HG03457 (cell line): ENCODE data around the gene NANS.
"Not testable (repeated sequence)": the region's sequence is repeated elsewhere in the genome, so short reads cannot be mapped to it uniquely, and the experiment has no call there.

Experiments
- ATAC-seq: cut with Tn5 transposase; IDR thresholded peaks from one replicate; pipeline ENCODE4 v1.9.1; 2021; ENCODE audit warnings: moderate number of reproducible peaks; ENCODE audit not compliant: unreplicated experiment

The NANS gene, protein sequence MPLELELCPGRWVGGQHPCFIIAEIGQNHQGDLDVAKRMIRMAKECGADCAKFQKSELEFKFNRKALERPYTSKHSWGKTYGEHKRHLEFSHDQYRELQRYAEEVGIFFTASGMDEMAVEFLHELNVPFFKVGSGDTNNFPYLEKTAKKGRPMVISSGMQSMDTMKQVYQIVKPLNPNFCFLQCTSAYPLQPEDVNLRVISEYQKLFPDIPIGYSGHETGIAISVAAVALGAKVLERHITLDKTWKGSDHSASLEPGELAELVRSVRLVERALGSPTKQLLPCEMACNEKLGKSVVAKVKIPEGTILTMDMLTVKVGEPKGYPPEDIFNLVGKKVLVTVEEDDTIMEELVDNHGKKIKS

DNA sequence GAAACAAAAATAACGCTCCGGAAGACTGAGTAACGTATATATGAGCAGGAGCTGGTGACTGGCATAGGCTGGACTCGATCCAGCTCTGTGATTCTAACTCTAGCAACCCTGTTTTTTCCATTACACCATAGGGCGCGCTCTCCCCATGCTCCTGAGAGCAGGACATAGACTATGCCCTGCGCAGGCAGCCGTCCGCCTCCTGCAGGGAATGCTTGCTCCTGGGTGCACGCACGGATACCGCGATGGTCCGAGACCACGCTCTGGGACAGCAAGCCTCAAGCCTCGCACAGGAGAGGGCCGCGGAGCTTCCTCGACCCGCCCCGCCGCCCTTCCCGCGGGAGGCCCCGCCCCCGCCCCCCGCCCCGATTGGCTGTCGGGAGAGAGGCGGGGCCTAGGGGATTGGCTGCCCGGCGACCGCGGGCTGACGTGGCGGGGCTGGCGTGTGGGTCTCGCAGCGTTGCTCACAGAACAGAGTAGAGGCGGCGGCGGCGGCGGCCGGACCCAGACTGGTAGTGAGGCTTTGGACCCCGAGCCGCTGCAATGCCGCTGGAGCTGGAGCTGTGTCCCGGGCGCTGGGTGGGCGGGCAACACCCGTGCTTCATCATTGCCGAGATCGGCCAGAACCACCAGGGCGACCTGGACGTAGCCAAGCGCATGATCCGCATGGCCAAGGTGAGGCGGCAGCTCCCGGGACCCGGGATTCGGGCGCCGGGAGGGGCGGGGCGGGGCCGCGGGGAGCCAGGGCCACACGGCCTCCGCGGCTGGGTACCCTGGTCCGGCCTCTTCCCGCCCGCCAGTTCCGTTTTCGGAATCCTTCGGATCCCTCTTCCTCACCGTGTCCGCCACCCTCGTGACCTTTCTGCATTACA is at the start of gene NANS:
TSS of gene NANS (plus strand) at position 464 of the 869 bp plus-strand sequence. CDS start at position 541, 77 bp downstream.
- peak; percentile 93 for ATAC-seq

DNA sequence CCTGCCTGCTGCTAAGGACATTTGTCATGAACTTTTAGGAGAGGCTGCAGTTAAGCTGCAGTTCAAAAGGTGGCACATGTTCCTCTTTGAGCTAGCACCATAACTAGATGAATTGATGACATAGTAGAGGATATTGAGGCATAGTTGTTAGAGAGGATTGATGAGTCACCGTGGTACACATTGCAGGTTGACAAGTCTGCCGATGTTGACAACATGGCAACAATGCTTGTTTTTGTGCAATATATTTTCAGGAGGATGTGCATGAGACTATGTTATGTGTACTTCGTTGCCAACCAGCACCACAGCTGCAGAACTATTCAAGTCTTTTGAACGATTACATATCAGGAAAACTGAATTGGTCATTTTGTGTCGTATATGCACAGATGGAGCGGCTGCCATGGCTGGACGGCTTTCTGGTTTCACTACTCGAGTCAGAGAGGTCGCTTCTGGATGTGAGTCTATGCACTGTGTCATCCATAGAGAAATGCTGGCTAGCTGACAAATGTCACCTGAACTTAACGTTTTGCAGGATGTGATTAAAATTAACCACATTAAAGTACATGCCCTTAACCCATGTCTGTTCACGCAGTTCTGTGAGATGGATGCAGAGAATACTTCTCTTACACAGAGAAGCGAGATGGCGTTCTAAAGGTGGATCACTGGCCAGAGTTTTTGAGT is 49.1 kb upstream of the NANS start:
- ATAC-seq, result no peak

DNA sequence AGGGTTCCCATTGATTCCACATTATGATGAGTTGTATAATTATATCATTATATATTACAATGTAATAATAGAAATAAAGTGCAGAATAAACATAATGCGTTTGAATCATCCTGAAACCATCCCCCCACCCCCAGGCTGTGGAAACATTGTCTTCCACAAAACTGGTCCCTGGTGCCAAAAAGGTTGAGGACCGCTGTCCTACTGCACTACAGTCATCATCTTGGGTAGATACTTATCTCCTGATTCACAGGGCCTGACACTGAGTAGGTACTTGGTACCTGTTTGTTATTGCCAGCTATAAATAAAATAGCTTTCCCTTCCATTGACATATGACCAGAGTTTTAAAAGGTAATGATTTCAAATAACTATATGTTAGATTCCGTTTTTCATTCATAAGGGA is 47.8 kb upstream of the NANS start:
- ATAC-seq, result no peak

DNA sequence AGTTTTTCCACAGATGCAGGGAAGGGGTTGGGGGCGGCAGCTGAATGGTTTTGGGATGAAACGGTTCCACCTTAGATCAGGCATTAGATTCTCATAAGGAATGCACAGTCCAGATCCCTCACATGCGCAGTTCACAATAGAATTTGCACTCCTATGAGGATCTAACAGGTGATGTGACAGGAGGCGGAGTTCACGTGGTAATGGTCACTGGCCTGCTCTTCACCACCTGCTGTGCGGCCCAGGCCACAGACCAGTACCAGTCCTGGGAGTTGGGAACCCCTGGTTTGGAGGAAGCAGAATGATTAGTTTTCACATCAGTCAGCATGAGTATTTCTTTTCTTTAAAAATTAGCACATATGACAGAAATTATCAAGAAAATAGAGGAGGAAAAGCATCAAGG is 47.1 kb upstream of the NANS start:
- no peak for ATAC-seq

DNA sequence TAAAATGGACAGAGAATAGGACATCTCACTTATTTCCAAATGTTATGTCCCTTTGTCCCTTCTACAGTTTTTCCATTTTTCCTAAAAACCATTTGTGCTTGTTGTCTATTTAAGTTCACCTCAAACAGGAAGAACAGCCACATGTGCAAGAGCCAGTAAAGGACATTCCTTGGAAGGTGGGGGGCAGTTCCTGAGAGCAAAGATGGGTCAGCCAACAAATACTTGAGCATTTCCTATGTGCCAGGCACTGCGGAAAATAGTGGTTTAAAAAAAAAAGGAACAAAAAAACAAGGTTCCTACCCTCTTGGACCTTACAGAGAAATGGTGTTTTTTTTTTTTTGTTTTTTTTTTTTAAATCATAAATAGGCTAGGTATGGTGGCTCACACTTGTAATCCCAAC is 46.6 kb upstream of the NANS start:
- no peak for ATAC-seq

- ATAC-seq, result no peak
These were observed 46.1 kb upstream of the NANS start for GRCh38 chr9:98010445-98010844.

DNA sequence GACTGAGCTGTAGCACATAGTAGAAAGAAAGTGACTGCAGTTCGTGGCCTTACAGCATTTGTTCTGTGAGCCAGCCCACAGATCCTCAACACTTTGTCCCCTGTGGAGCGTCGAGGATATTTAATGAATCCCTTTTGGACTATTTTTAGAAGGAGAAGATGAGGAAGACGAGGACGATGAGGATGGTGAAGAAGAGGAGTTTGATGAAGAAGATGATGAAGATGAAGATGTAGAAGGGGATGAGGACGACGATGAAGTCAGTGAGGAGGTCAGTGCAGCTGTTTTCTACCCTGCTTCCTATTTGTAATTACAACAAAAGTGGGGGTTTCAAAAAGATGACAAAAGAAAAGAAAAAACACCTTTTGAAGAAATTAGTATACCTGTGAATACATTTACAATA is 45.4 kb upstream of the NANS start:
- no peak for ATAC-seq

GRCh38 chr9:98016137-98016680 is 40.3 kb upstream of the NANS start:
- no peak for ATAC-seq

GRCh38 chr9:98017306-98017705 is 39.2 kb upstream of the NANS start:
- no peak for ATAC-seq

- no peak for ATAC-seq
These were observed 38.2 kb upstream of the NANS start for GRCh38 chr9:98018347-98018746.

- no peak for ATAC-seq
These were observed 37.4 kb upstream of the NANS start for GRCh38 chr9:98019098-98019497.

GRCh38 chr9:98019869-98020268 is 36.7 kb upstream of the NANS start:
- not testable (repeated sequence) for ATAC-seq

DNA sequence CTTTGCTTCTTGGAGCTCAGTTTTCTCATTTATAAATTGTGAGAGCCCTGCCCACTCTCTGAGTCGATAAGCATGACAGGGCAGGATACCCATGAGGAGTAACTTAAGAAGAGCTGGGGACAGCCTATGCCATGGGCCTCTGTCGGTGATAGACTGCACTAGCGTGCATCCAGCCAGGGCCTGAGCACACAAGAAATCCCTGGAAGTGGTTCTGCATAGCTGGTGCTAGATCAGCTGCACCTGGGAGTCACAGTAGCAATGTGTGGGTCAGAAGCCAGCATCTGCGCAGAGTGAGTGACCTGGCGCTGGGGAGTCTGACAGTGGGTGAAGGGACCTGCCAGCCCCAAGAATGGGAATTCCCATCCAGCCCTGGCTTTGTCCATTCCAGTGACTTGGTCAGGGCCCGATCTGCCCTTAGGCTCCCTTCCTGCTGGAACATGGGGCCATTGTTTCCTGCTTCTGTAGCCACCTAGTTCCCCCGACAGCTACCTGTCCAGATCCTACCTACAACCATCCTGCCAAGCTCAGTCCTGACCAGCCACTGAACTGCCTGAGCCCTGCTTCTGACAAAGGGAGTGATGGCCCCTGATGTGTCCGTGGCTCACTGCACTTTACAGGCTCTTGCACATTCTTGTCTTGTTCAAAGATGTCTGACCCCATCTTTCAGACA is 35.9 kb upstream of the NANS start:
- ATAC-seq, result no peak

DNA sequence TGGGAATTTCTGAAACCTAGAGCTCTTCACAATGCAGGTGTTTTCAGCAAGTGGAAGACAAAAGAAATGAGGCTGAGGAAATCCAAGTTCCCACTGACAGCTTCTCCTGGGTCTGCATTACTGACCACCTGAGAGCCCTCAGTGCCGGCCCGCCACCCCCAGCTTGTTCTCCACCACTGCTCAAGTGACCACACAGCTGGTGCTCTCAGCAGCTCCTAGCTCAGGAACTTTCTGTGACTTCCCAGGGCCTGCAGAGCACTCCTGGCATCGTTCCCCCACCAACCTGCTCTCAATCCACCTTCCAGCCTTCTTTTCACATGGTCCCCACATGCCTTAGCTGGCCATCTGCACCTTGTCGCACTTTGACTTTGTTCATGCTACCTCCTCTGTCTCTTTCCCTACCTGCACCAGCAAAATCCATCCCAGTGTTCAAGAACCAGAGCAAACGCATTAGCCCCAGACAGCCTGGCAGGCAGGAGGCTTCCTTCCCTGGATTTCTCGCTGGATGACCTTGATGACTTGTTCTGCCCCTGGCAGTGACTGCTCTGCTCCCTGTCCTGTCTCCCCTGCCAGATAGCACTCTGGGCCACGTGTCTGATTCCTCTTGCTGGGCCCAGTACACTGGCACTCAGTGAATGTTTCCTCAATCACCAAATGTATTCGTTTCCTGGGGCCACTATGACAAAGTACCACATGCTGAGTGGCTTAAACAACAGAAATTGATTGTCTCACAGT is 35.1 kb upstream of the NANS start:
- ATAC-seq, result no peak

- no peak for ATAC-seq
These were observed 34.1 kb upstream of the NANS start for GRCh38 chr9:98022447-98022846.

- ATAC-seq, result no peak
These were observed 31.8 kb upstream of the NANS start for GRCh38 chr9:98024702-98025101.

- ATAC-seq, result no peak
These were observed 25.4 kb upstream of the NANS start for GRCh38 chr9:98031169-98031568.

DNA sequence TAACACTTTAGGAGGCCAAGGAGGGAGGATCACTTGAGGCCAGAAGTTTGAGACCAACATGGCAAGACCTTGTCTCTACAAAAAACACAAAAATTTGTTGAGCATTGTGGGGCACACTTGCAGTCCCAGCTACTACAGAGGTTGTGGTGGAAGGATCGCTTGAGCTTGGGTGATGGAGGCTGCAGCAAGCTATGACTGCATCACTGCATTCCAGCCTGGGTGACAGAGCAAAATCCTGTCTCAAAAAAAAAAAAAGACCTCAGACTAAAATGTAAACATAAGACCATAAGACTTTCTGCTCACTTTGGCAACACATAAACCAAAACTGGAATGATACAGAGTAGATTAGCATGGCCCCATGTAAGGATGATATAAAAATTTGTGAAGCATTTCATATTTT is 24.6 kb upstream of the NANS start:
- no peak for ATAC-seq

DNA sequence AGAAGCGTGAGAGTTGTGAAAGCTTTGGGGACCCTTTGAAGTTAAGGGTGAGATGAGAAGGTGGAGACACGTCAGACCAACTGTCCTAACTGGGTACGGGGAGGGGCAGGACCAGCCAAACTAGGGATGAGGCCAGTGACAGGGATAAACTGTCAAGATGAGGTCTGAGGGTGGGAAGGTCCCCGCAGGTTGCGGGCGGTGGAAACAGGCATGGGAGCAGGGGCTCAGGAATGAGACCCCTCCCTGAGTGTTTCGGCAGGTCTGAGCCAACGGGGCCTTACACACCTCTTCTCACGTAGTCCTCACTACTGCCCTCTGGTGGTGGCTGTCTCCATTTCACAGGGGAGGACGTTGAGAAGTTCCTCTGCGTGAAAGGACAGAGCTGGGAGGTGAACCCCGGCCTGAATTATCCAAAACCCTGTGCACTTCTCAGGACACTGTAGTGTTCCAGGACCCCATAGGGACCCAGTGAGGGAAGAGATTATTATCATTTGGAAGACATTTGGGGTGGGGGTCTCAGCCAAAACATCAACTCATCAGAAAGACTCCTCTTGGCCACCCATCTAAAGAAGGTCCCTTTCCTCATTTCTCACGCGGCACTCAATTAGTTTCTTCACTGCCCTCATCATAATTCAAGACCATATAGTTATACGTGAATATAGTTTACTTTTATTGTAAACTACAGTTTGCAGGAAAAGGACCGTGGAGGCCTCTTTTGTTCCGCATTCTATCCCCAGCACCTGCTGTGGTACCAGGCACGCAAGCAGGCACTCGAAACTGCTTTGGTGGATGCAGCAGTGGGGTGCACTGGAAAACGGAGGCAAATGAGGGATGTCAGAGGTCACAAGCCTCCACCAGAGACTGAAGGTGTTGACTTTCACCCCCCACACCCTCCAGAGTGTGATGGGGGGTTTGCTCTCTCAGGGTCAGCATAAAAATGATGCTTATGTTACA is 21.7 kb upstream of the NANS start:
- ATAC-seq, result no peak
